NT2/D1 (cell line): ENCODE measurements around the gene CHAMP1.
A peak's percentile ranks its signal among the peaks of the same experiment; 100 is the strongest.

Experiments used
- DNase-seq: peaks from one replicate; pipeline ENCODE4 v3.0.0-alpha.2; 2011; ENCODE audit warnings: low read depth, low spot score
- H3K27me3 ChIP-seq: 2 replicates; pipeline ENCODE4 v1.6.0; 2011; ENCODE audit warnings: mild to moderate bottlenecking; ENCODE audit not compliant: insufficient read length, insufficient read depth
- H3K36me3 ChIP-seq: 2 replicates; pipeline ENCODE4 v1.6.1; 2011; ENCODE audit warnings: mild to moderate bottlenecking, low read length, mixed read lengths; ENCODE audit not compliant: insufficient read depth, insufficient read length
- H3K4me1 ChIP-seq: 2 replicates; pipeline ENCODE4 v1.5.1; 2011; ENCODE audit not compliant: insufficient read depth, insufficient read length
- H3K4me3 ChIP-seq: 2 replicates; pipeline ENCODE4 v1.5.1; 2011; ENCODE audit warnings: low read depth; ENCODE audit not compliant: insufficient read length
- H3K9ac ChIP-seq: 2 replicates; pipeline ENCODE4 v1.6.0; 2011; ENCODE audit warnings: low read depth; ENCODE audit not compliant: insufficient read length
- H3K9me3 ChIP-seq: 2 replicates; pipeline ENCODE4 v1.5.1; 2011; ENCODE audit warnings: mild to moderate bottlenecking, low read length; ENCODE audit not compliant: insufficient read depth
- SUZ12 ChIP-seq: IDR thresholded peaks from 2 replicates; pipeline ENCODE4 v1.6.1; 2011; ENCODE audit not compliant: insufficient read length, insufficient read depth; ENCODE audit errors: extremely low read depth
- YY1 ChIP-seq: IDR thresholded peaks from 2 replicates; pipeline ENCODE4 v1.6.1; 2011; ENCODE audit not compliant: insufficient read length, insufficient read depth
- ZNF274 ChIP-seq: IDR thresholded peaks from 2 replicates; pipeline ENCODE4 v1.6.1; 2011; ENCODE audit warnings: mild to moderate bottlenecking, low read depth, low read length

Gene CHAMP1

GRCh38 chr13:114275304-114275703 is 39.0 kb upstream of the CHAMP1 start:
- Histone ChIP-seq H3K4me1 (no peaks in the 10 kb centered on the region), H3K9me3 (no peaks in the 10 kb centered on the region), H3K27me3 (no peaks in the 10 kb centered on the region), H3K9ac (no peak overlapping the region), H3K4me3 (no peak overlapping the region), H3K36me3 (peaks cover 72% of the 10 kb centered on the region)
- DNase-seq = no peak
- TF ChIP-seq YY1 (no peak), ZNF274 (no peak), SUZ12 (no peak)

GRCh38 chr13:114279146-114279545 is 35.2 kb upstream of the CHAMP1 start:
- Histone ChIP-seq H3K4me1 (no peaks in the 10 kb centered on the region), H3K9ac (no peak overlapping the region), H3K4me3 (no peak overlapping the region), H3K27me3 (no peaks in the 10 kb centered on the region), H3K9me3 (no peaks in the 10 kb centered on the region), H3K36me3 (peaks cover 61% of the 10 kb centered on the region)
- TF ChIP-seq SUZ12 = no peak
- TF ChIP-seq YY1 = no peak
- no peak for TF ChIP-seq ZNF274
- no peak for DNase-seq

GRCh38 chr13:114279758-114280355 is 34.4 kb upstream of the CHAMP1 start:
- no peak overlapping the region for H3K4me3 ChIP-seq
- TF ChIP-seq SUZ12 = no peak
- TF ChIP-seq YY1 = no peak
- TF ChIP-seq ZNF274 = no peak
- no peaks in the 10 kb centered on the region for H3K27me3 ChIP-seq
- peaks cover 61% of the 10 kb centered on the region for H3K36me3 ChIP-seq
- H3K9ac ChIP-seq = peak overlapping the region; percentile 90
- no peak for DNase-seq
- no peaks in the 10 kb centered on the region for H3K4me1 ChIP-seq
- no peaks in the 10 kb centered on the region for H3K9me3 ChIP-seq

- H3K36me3 ChIP-seq = peaks cover 59% of the 10 kb centered on the region
- peak; percentile 84 for DNase-seq
- peak within 1 kb of the TSS; percentile 82 for H3K4me3 ChIP-seq
- no peaks in the 10 kb centered on the region for H3K27me3 ChIP-seq
- peak within 1 kb of the TSS; percentile 94 for H3K9ac ChIP-seq
- no peaks in the 10 kb centered on the region for H3K4me1 ChIP-seq
- TF ChIP-seq SUZ12 (no peak), YY1 (peak; percentile 44)
- H3K9me3 ChIP-seq = no peaks in the 10 kb centered on the region
These were observed 32.8 kb upstream of the CHAMP1 start, which contains the start of gene UPF3A for GRCh38 chr13:114281351-114282040. Gene UPF3A, plus strand, starts transcription at chr13:114281601. Its CDS starts 39 bp downstream, at chr13:114281640.

GRCh38 chr13:114282041-114282670 is 32.1 kb upstream of the CHAMP1 start:
- H3K4me1 ChIP-seq = no peaks in the 10 kb centered on the region
- H3K9ac ChIP-seq = peak overlapping the region; percentile 94
- peak overlapping the region; percentile 79 for H3K4me3 ChIP-seq
- H3K36me3 ChIP-seq = peaks cover 62% of the 10 kb centered on the region
- H3K27me3 ChIP-seq = no peaks in the 10 kb centered on the region
- DNase-seq = peak; percentile 51
- no peaks in the 10 kb centered on the region for H3K9me3 ChIP-seq
- TF ChIP-seq YY1 = no peak

- H3K9ac ChIP-seq = no peak overlapping the region
These were observed 30.7 kb upstream of the CHAMP1 start for GRCh38 chr13:114283576-114283975.

GRCh38 chr13:114284680-114285079 is 29.6 kb upstream of the CHAMP1 start:
- H3K9me3 ChIP-seq = no peaks in the 10 kb centered on the region
- H3K4me1 ChIP-seq = no peaks in the 10 kb centered on the region
- H3K9ac ChIP-seq = no peak overlapping the region
- TF ChIP-seq YY1 (no peak), SUZ12 (no peak), ZNF274 (no peak)
- no peaks in the 10 kb centered on the region for H3K27me3 ChIP-seq
- no peak overlapping the region for H3K4me3 ChIP-seq
- peaks cover 66% of the 10 kb centered on the region for H3K36me3 ChIP-seq
- no peak for DNase-seq

More at GRCh38 chr13:114283576-114283975, 30.7 kb upstream of the CHAMP1 start:
- TF ChIP-seq SUZ12 (no peak), ZNF274 (no peak), YY1 (no peak)
- Histone ChIP-seq H3K27me3 (no peaks in the 10 kb centered on the region), H3K9me3 (no peaks in the 10 kb centered on the region), H3K4me3 (no peak overlapping the region), H3K4me1 (no peaks in the 10 kb centered on the region), H3K36me3 (peaks cover 66% of the 10 kb centered on the region)
- no peak for DNase-seq
